Measurements from ENCODE around the gene TFAP2A. TPM values are rescaled to one million over a fixed set of nuclear protein-coding genes. Genes with fewer than 3 reads are reported as not detected.

Gene TFAP2A
- total RNA-seq, 1 experiment from 2014 or later = 24.3 TPM

DNA sequence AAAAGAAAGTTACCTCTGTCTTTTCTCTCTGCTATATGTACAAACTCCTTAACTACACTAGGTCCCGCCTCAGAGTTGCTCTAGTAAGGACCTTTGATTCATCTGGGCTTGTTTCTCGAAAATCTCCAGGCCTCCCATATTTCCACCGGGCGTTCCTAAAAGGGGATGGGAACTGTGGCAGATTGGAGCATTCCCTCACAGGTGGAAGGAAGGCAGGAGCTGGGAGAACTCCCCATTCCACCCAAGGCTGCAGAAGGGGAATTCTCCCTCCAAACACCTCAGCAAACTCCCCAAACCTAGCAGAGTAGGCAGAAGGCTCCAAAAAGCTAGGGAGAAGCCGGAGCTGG, 1.6 kb upstream of the TFAP2A start:
- Histone ChIP-seq H3K9ac (ENCODE audit: low read length) (no peak overlapping the region), H4K20me1 (ENCODE audit: insufficient read depth) (no peaks in the 10 kb centered on the region), H3K27me3 (ENCODE audit: insufficient read depth, low read length) (no peaks in the 10 kb centered on the region), H3K4me2 (ENCODE audit: low read length) (no peak overlapping the region), H3K27ac (ENCODE audit: low read depth, low read length) (no peak overlapping the region), H3K9me2 (ENCODE audit: insufficient read depth) (no peaks in the 10 kb centered on the region), H3K4me3 (replicated peaks in 1 of 2; ENCODE audit: low read depth in 1 of 2, low read length in 2 of 2) (no peak overlapping the region), H3K36me3 (ENCODE audit: control insufficient read depth in 1 of 2, insufficient read depth in 2 of 2, low read length in 2 of 2) (no peaks in the 10 kb centered on the region), H3K79me2 (ENCODE audit: insufficient read depth, low read length) (peaks cover 26% of the 10 kb centered on the region), H2AFZ (ENCODE audit: low read depth, low read length, poor library complexity, severe bottlenecking) (no peak overlapping the region), H3K4me1 (ENCODE audit: control insufficient read depth in 1 of 2, insufficient read depth in 2 of 2, low read length in 2 of 2) (peaks cover 5 to 14% of the 10 kb centered on the region in 2 experiments; a peak in 3 of 4 replicates), H3K9me3 (ENCODE audit: control insufficient read depth in 1 of 2, insufficient read depth in 1 of 2, low read depth in 1 of 2, low read length in 2 of 2) (no peaks in the 10 kb centered on the region)
- CTCF ChIA-PET = no interaction called here
- RAD21 ChIA-PET (ENCODE audit: low non-redundant PET in 1 of 2, low total read pairs in 2 of 2, uncharacterized antibody in 2 of 2, unreplicated experiment in 2 of 2) = no interaction called here
- intact Hi-C loops (cut with micrococcal nuclease) = no loop called here
- TF ChIP-seq, protein P1, sequence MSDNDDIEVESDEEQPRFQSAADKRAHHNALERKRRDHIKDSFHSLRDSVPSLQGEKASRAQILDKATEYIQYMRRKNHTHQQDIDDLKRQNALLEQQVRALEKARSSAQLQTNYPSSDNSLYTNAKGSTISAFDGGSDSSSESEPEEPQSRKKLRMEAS (IDR thresholded peaks at IDR 0.05) = no peak
- TF ChIP-seq, protein P2, sequence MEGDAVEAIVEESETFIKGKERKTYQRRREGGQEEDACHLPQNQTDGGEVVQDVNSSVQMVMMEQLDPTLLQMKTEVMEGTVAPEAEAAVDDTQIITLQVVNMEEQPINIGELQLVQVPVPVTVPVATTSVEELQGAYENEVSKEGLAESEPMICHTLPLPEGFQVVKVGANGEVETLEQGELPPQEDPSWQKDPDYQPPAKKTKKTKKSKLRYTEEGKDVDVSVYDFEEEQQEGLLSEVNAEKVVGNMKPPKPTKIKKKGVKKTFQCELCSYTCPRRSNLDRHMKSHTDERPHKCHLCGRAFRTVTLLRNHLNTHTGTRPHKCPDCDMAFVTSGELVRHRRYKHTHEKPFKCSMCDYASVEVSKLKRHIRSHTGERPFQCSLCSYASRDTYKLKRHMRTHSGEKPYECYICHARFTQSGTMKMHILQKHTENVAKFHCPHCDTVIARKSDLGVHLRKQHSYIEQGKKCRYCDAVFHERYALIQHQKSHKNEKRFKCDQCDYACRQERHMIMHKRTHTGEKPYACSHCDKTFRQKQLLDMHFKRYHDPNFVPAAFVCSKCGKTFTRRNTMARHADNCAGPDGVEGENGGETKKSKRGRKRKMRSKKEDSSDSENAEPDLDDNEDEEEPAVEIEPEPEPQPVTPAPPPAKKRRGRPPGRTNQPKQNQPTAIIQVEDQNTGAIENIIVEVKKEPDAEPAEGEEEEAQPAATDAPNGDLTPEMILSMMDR (IDR thresholded peaks at IDR 0.05 in 2 of 3, conservative IDR thresholded peaks at IDR 0.05 in 1 of 3; ENCODE audit: borderline replicate concordance in 1 of 3, insufficient read depth in 1 of 3, low read depth in 2 of 3, low read length in 2 of 3) = no peak
- no peak for TF ChIP-seq YY1 (IDR thresholded peaks at IDR 0.05; ENCODE audit: extremely low read depth, insufficient replicate concordance, low read depth, low read length)
- BruUV-seq (replicated peaks) = no TSS peak
- no peak for DNase-seq (ENCODE audit: low read depth, low spot score)
- POLR2A ChIA-PET = interaction anchor here (3.0 kb wide), 1 partner anchor 13 kb away, joined by 28 read pairs; no protein-coding TSS in a partner anchor
- no peak for ATAC-seq
